HG03095 (cell line): ENCODE results near the gene PDXDC1.
"Not testable (repeated sequence)": the region's sequence is repeated elsewhere in the genome, so short reads cannot be mapped to it uniquely, and the experiment has no call there.

Source experiments
- ATAC-seq: cut with Tn5 transposase; IDR thresholded peaks from one replicate; pipeline ENCODE4 v1.9.1; 2021; ENCODE audit warnings: moderate library complexity; ENCODE audit not compliant: unreplicated experiment

The PDXDC1 gene

GRCh38 chr16:15057681-15058417 is 83.0 kb downstream of the PDXDC1 start:
- no peak for ATAC-seq

DNA sequence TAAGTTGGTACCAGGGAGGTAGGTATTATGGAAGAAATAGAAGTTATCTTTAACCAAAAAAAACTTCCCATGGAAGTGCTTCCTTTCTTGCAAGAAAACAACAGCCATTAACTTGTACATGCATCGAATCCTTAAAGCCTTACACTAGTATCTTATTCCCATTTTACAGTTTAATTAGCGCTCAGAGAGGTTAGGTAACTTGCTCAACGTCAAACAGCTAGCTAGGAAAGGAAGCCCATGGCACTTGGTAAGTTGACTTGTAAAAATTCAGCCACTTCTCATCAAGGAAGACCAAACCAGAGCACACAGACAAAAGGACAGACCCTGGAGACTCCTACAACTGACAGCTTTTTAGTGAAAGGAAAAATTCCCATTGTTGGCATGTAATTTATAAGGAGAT is 84.5 kb downstream of the PDXDC1 start:
- ATAC-seq = no peak

DNA sequence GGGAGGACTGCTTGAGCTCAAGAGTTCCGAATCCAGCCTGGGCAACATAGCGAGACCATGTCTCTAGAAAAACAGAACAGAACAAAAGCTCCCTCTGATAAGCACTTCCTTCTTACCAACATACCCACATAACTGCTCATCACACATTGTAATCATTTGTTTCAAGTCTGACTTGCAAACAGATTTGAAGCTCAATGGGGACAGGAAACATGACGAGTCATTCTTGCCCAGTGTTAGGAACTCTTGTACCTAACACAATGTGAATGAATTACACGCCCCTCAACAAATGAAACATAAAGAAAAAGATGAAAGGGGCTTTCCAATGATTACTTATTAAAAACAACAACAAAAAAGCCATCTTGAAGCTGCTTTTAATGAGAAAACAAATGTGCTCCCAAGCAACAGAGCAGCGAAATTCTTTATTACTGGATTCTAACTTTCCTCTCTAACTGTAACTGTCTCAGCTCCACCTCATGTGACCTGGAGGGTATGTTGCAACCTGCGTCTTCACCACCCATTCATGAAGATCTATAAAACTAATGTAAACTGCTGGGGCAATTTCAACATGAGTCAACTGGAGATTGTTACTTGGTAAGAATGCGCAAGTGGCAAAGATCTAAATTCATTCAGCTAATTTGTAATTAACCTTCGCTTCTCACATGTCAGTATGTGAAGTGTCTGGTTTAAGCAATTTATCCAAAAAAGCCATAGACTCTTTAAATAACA is 87.4 kb downstream of the PDXDC1 start:
- ATAC-seq = not testable (repeated sequence)

DNA sequence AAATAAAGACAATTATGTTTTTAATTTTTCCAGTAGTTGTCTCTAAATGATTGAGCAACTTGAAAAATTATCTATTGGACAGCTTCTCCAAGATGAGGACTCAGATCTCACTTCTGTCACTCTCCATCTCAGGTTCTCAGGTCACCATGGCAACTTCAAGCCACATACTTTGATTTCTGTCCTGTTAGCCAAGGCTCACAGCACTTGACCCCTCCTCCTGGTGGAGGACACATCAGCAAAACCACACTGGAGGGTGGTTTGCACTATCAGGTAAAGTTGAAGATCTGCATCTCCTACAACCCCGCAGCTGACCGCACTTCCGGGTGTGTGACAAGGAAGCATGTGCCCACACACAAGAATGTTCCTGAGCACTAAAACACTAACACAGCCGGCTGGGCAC is 91.1 kb downstream of the PDXDC1 start:
- not testable (repeated sequence) for ATAC-seq

GRCh38 chr16:15066690-15067089 is 91.9 kb downstream of the PDXDC1 start:
- not testable (repeated sequence) for ATAC-seq

DNA sequence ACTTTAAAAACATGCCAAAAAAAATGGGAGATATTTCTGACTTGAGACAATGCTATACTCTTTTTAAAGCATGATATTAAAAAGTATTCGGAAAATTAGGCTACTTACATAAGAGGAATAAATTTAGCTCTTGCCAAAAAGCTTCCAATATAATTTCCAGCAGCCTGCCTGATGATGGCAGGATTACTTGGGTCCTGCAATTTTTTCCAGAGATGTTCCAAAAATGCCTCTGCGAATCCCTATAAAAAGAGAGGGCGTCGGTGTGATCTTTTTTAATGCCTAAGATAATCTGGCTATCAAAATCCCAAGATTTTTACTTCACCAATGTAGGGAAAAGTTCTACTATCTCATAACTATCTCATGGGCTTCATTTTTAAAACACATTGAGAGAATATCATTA is 96.2 kb downstream of the PDXDC1 start:
- ATAC-seq = not testable (repeated sequence)

DNA sequence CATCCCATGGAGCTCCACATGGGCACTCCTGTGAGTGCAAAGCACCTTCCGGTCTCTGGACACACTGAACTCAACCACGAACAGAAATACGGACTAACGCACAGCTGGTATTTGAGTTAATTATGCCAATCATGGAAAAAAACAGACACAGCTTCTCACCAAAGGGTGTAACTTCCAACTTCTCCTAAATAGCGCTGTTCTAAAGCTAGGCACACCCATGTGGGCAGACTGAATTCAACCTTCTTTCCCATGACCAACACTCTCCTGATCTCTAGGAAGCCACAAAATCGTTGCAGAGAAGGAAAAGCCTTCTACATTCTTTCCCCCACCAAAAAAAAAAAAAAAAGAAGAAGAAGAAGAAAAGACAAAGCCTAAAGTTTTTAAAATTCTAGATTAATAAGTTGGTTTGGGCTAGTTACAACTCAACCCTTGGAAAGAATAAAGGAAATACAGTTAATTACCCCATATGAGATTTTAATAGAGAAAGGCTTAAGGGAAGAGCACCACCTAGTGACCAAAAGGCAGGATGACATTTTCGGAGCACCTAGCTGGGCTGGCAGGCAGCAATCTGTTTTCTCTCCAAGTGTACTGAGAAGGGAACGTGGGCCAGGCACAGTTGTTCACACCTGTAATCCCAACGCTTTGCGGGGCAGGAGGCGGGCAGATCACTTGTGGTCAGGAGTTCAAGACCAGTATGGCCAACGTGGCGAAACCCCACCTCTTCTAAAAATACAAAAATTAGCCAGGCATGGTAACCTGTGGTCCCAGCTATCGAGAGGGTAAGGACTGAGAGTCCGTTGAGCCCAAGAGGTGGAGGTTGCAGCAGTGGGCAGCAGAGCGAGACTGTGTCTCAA is 97.3 kb downstream of the PDXDC1 start:
- ATAC-seq = not testable (repeated sequence)

GRCh38 chr16:15073101-15073500 is 98.3 kb downstream of the PDXDC1 start:
- ATAC-seq = no peak

- ATAC-seq = not testable (repeated sequence)
Observed at GRCh38 chr16:15076161-15076560, 101.3 kb downstream of the PDXDC1 start.

- ATAC-seq = not testable (repeated sequence)
Observed at GRCh38 chr16:15080883-15081282, 106.1 kb downstream of the PDXDC1 start.

GRCh38 chr16:15082788-15083187 is 108.0 kb downstream of the PDXDC1 start:
- ATAC-seq = not testable (repeated sequence)

DNA sequence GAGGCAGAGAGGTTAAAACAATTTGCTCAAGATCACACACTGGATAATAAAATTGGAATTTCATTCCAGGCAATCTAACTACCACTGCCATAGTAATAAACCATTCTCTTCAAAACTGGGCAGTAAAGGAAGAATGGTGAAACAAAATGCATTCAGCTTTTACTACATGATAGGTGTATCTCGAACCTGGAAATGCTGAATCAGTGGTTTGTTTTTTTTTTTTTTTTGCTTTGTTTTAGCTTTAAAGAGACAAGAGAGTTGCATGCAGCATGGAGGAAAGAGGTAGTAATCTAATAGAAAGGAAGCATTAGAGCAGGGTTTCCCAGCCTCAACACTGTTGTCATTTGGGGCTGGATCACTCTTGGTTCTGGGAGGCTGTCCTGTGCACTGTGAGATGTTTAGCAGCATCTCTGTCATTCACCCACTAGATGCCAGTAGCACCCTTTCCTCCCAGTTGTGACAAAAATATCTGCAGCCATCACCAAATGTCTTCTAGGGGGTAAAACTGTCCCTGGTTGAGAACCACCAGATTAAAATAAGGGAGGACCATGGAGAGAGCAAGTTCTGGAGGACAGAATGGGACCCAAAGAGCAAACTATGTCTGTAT is 115.9 kb downstream of the PDXDC1 start:
- ATAC-seq = not testable (repeated sequence)

DNA sequence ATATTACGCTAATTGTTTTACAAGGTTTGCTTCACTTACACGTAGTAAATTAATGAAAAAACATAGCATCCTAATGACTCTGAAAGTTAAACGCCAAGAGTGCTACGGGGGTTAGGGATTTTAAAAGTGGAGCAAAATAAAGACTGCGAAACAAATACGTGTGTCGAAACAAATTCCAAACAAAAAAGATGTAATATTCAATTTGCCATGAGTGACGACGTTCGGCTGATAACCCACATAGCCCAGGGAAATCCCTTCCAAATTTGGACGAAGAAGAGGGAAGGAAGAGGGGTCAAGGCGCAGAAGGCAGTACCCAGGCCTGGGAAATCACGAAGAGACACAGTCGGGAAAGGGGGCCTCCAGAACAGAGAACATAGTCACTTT is 118.7 kb downstream of the PDXDC1 start:
- ATAC-seq = not testable (repeated sequence)

- ATAC-seq = peak; percentile 98
Observed at GRCh38 chr16:15093955-15094827, 119.4 kb downstream of the PDXDC1 start, which contains the start of gene RRN3. TSS of gene RRN3 (minus strand) at chr16:15094272. CDS start at chr16:15094233, 39 bp downstream.

- ATAC-seq = not testable (repeated sequence)
Observed at GRCh38 chr16:15096583-15096972, 121.8 kb downstream of the PDXDC1 start.

GRCh38 chr16:15099366-15099909 is 124.6 kb downstream of the PDXDC1 start:
- not testable (repeated sequence) for ATAC-seq

DNA sequence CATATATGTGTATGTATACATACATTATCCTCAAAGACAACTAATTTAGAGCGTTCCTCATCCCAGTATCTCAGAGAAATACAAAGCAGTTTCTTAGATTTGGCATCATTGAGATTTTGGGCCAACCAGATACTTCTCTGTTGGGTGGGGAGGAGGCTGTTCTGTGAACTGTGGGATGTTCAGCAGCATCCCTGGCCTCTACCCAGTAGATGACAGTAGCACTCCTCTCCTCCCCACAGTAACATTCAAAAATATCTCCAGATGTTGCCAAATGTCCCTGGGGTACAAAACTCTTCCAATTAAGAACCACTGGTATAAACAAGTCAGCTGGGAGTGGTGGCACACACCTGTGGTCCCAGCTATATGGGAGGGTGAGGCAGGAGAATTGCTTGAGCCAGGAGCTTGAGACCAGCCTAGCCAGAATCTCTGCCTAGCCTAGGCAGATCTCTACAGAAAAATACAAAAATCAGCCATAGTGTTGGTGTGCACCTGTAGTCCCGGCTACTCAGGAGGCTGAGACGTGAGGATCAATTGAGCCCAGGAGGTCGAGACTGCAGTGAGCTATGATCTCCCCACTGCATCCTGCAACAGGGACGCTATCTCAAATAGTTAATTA is 125.7 kb downstream of the PDXDC1 start:
- not testable (repeated sequence) for ATAC-seq

DNA sequence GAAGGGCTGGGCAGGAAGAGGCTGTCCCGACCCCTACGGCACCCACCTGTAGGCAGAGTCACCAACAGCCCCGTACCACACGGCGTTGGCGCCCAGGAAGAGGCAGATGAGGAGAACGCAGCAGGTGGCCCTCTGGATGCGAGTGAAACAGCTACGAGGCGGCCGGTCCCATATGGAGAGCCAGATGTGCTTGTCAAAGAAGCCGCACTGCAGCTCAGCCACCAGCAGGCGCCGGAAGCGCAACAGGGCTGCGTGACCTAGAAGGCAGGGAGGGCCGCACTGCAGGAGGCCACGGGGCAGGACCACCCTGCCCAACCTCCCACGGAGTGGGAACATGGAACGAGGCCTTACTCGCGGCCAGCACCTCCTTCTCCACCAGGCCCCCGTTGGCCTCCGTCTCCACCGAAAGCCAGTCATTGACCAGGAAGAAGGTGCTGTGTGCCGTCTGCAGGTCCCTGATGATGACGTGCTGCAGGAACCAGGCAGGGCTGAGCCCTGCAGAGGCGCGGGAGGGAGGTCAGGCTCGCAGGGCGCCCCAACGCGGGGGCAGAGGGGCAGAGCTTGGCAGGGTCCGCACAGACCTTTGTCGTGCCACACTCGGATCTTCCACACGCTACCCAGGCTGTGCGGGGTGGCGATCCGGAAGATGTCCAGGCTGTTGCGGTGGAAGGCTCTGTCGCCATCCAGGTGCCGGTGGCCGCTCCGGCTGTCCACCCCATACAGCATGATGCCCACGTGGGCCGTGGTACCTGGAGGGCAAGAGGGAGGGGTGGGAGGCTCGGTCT is 153.0 kb downstream of the PDXDC1 start:
- ATAC-seq = not testable (repeated sequence)
